Smooth muscle cell (in vitro differentiated cells): Measurements from ENCODE around the gene NUP54. TPM values are rescaled to one million over a fixed set of nuclear protein-coding genes. Genes with fewer than 3 reads are reported as not detected.

ENCODE experiments used
- DNase-seq: peaks from one replicate; lab custom pipeline; 2025; ENCODE audit not compliant: unreplicated experiment; lab: John Stamatoyannopoulos, UW
- H2AFZ ChIP-seq: fragments of 200-600 bp; sonication (generic); 2 replicates; pipeline ENCODE4 v1.6.0; 2016; ENCODE audit warnings: antibody characterized with exemption, low read depth, mild to moderate bottlenecking
- H3F3A ChIP-seq: fragments of 200-600 bp; sonication (generic); 2 replicates; pipeline ENCODE4 v1.6.0; 2017; ENCODE audit warnings: antibody characterized with exemption, low read depth
- H3K27ac ChIP-seq: fragments of 200-600 bp; sonication (generic); 2 replicates; pipeline ENCODE4 v1.5.1; 2016; ENCODE audit warnings: low read depth, mild to moderate bottlenecking
- H3K27me3 ChIP-seq: fragments of 200-600 bp; sonication (generic); 2 replicates; pipeline ENCODE4 v1.6.1; 2016; ENCODE audit warnings: low read depth, mild to moderate bottlenecking
- H3K36me3 ChIP-seq: fragments of 200-600 bp; sonication (generic); 2 replicates; pipeline ENCODE4 v1.5.1; 2016; ENCODE audit warnings: low read depth
- H3K4me1 ChIP-seq: fragments of 200-600 bp; sonication (generic); 2 replicates; pipeline ENCODE4 v1.5.1; 2016; ENCODE audit warnings: low read depth
- H3K4me2 ChIP-seq: fragments of 200-600 bp; sonication (generic); 2 replicates; pipeline ENCODE4 v1.6.0; 2016; ENCODE audit warnings: mild to moderate bottlenecking
- H3K4me3 ChIP-seq: fragments of 200-600 bp; sonication (generic); 2 replicates; pipeline ENCODE4 v1.5.1; 2016; ENCODE audit warnings: mild to moderate bottlenecking
- H3K79me2 ChIP-seq: fragments of 200-600 bp; sonication (generic); 2 replicates; pipeline ENCODE4 v1.6.0; 2016; ENCODE audit warnings: low read depth, mild to moderate bottlenecking
- H3K9ac ChIP-seq: fragments of 200-600 bp; sonication (generic); 2 replicates; pipeline ENCODE4 v1.6.0; 2016; ENCODE audit warnings: low read depth
- H3K9me3 ChIP-seq: fragments of 200-600 bp; sonication (generic); replicated peaks from 2 replicates; pipeline ENCODE4 v1.5.1; 2016; ENCODE audit warnings: low read depth
- H4K20me1 ChIP-seq: fragments of 200-600 bp; sonication (generic); 2 replicates; pipeline ENCODE4 v1.6.0; 2016; ENCODE audit warnings: low read depth
- CTCF ChIP-seq: fragments of 200-600 bp; sonication (generic); IDR thresholded peaks from 2 replicates; pipeline ENCODE4 v1.5.1; 2017; ENCODE audit warnings: borderline replicate concordance, mild to moderate bottlenecking, antibody characterized with exemption; ENCODE audit not compliant: insufficient read depth, poor library complexity, severe bottlenecking
- WGBS: methylation state at CpG from one replicate; pipeline ENCODE4 v1.1.7; 2016; ENCODE audit warnings: low lambda C conversion rate; 5-methylcytosine and 5-hydroxymethylcytosine counted together
- polyA plus RNA-seq: library from polyadenylated mRNA; unstranded; fragments of >200 nt; fragmentation: Nextera tagmentation; extraction: Ambion mirVana; gene quantifications from 2 replicates; pipeline ENCODE4 v1.2.1, GENCODE V29; 2016
- total RNA-seq: library from RNA; depleted of rRNA; stranded (reverse); fragments of >200 nt; gene quantifications from 2 replicates; pipeline ENCODE4 v1.2.3, GENCODE V29; 2014

Gene NUP54
- total and polyA plus RNA-seq, 2 experiments from 2014 or later = 36.3 to 52.6 TPM

- Histone ChIP-seq H3F3A (no peaks in the 10 kb centered on the region), H4K20me1 (peaks cover 65% of the 10 kb centered on the region), H3K4me1 (peaks cover 7% of the 10 kb centered on the region), H2AFZ (no peak overlapping the region), H3K79me2 (peaks cover 78% of the 10 kb centered on the region), H3K27me3 (no peaks in the 10 kb centered on the region), H3K9me3 (no peaks in the 10 kb centered on the region), H3K36me3 (peaks cover 13% of the 10 kb centered on the region), H3K4me3 (no peak overlapping the region), H3K27ac (no peak overlapping the region), H3K4me2 (no peak overlapping the region), H3K9ac (no peak overlapping the region)
- TF ChIP-seq CTCF = no peak
- WGBS = 94% methylated on average over 3 of the region's 3 CpGs
- DNase-seq = no peak
Observed at GRCh38 chr4:76141241-76141640, 7.0 kb downstream of the NUP54 start.

GRCh38 chr4:76127754-76128153 is 20.4 kb downstream of the NUP54 start:
- DNase-seq = no peak
- no peaks in the 10 kb centered on the region for H3K4me1 ChIP-seq
- H3K4me3 ChIP-seq = no peak overlapping the region
- no peak for TF ChIP-seq CTCF
- WGBS = 88% methylated on average over 3 of the region's 3 CpGs
- no peaks in the 10 kb centered on the region for H3F3A ChIP-seq
- H3K4me2 ChIP-seq = no peak overlapping the region
- no peak overlapping the region for H2AFZ ChIP-seq
- peaks cover 6% of the 10 kb centered on the region for H4K20me1 ChIP-seq
- no peak overlapping the region for H3K27ac ChIP-seq
- H3K36me3 ChIP-seq = peaks cover 34% of the 10 kb centered on the region
- no peaks in the 10 kb centered on the region for H3K27me3 ChIP-seq
- H3K9me3 ChIP-seq = no peaks in the 10 kb centered on the region
- H3K79me2 ChIP-seq = peaks cover 12% of the 10 kb centered on the region
- H3K9ac ChIP-seq = no peak overlapping the region

GRCh38 chr4:76125816-76126215 is 22.4 kb downstream of the NUP54 start:
- H3K4me3 ChIP-seq = no peak overlapping the region
- no peak overlapping the region for H3K9ac ChIP-seq
- no peaks in the 10 kb centered on the region for H3K9me3 ChIP-seq
- H3K4me1 ChIP-seq = no peaks in the 10 kb centered on the region
- H3K27ac ChIP-seq = no peak overlapping the region
- peaks cover 6% of the 10 kb centered on the region for H4K20me1 ChIP-seq
- TF ChIP-seq CTCF = no peak
- no peaks in the 10 kb centered on the region for H3K27me3 ChIP-seq
- no peak overlapping the region for H2AFZ ChIP-seq
- DNase-seq = no peak
- no peak overlapping the region for H3K4me2 ChIP-seq
- H3F3A ChIP-seq = no peaks in the 10 kb centered on the region
- H3K79me2 ChIP-seq = peaks cover 7% of the 10 kb centered on the region
- H3K36me3 ChIP-seq = peaks cover 44% of the 10 kb centered on the region

DNA sequence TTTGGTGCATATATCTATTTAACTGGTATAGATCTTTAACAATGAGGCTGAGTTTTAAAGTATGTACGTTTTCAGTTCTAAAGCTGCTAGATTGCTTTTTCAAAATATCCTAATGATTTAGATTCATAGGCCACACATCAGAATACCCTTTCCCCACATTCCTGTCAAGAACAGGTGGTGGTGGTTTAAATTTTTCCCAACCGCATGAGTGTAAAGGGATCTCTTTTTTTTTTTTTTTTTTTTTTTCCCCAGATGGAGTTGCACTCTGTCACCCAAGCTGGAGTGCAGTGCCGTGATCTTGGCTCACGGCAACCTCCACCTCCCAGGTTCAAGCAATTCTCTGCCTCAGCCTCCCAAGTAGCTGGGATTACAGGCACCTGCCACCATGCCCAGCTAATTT is 28.0 kb downstream of the NUP54 start:
- WGBS = 97% methylated on average over 4 of the region's 4 CpGs
- H3K79me2 ChIP-seq = no peaks in the 10 kb centered on the region
- no peak for TF ChIP-seq CTCF

More for the DNA sequence above, 28.0 kb downstream of the NUP54 start:
- DNase-seq = no peak
- H3K4me2 ChIP-seq = no peak overlapping the region
- H3K27ac ChIP-seq = no peak overlapping the region
- no peak overlapping the region for H2AFZ ChIP-seq
- H4K20me1 ChIP-seq = no peaks in the 10 kb centered on the region
- H3K27me3 ChIP-seq = no peaks in the 10 kb centered on the region
- no peak overlapping the region for H3K9ac ChIP-seq
- no peaks in the 10 kb centered on the region for H3K4me1 ChIP-seq
- H3K4me3 ChIP-seq = no peak overlapping the region
- peaks cover 57% of the 10 kb centered on the region for H3K36me3 ChIP-seq
- H3F3A ChIP-seq = no peaks in the 10 kb centered on the region
- no peaks in the 10 kb centered on the region for H3K9me3 ChIP-seq
